ENCODE measurements around the gene SLC31A2.
A peak's percentile ranks its signal among the peaks of the same experiment; 100 is the strongest.
"Not testable (repeated sequence)": the region's sequence is repeated elsewhere in the genome, so short reads cannot be mapped to it uniquely, and the experiment has no call there.

SLC31A2 gene, protein sequence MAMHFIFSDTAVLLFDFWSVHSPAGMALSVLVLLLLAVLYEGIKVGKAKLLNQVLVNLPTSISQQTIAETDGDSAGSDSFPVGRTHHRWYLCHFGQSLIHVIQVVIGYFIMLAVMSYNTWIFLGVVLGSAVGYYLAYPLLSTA

GRCh38 chr9:113150670-113151611, at the start of gene SLC31A2:
Gene SLC31A2, plus strand, starts transcription at chr9:113151007. Its CDS starts 68 bp downstream, at chr9:113151075.
- DNase-seq: peak; percentile 80 to 98 (median 95)
- intact Hi-C loops (cut with DNase I): loop anchor here (2.0 to 10.0 kb wide), 2 partner anchors 70 to 254 kb away; partner anchors contain the start of genes ALAD, FKBP15 and SLC31A1

- DNase-seq: not testable (repeated sequence)
- intact Hi-C loops (cut with DNase I): loop anchor here (10.0 kb wide), 1 partner anchor 181 kb away; no protein-coding TSS in a partner anchor
Observed at GRCh38 chr9:113105345-113105744, 45.5 kb upstream of the SLC31A2 start.

DNA sequence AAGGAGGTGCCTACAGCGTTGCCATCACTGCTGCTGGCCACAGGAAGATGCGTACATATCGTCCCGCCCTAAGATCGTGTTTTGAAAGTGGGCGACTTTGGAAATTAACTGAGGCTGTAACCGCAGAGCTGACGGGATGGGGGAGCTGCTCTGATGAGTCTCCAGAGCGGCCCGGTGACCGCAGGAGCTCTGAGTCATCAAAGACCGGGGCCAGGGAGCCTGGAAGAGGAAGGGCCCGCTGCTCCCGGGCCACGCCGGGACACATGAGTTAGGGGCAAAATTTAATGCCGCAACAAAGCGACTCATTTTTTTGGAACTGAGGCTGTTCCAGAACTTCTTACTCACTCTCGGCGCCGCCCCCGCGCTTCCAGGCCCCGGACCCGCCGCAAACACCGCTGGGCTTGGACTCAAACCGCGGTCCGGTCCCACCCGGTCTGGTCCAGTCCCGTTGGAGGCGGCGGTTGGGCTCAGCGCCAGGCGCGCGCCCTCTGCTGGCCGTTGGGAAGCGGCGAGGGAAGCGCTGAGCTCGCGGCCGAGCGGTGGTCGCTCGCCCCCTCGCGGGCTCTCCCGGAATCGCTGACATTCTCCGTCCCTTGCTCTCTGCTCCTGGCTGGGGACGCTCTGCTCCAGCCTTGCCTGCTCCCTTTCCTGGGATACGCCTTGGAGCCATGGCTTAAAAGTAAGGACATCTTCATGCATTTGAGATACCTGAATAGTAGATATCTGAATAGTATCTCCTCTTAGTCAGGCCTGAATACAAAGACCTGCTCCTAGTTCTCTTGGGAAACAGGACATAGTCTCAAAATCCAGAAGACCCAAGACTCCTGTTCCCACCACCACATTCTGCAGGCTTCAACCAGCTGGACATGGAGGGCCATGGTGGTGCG, 39.5 kb upstream of the SLC31A2 start:
- intact Hi-C loops (cut with DNase I): not testable (repeated sequence)

DNA sequence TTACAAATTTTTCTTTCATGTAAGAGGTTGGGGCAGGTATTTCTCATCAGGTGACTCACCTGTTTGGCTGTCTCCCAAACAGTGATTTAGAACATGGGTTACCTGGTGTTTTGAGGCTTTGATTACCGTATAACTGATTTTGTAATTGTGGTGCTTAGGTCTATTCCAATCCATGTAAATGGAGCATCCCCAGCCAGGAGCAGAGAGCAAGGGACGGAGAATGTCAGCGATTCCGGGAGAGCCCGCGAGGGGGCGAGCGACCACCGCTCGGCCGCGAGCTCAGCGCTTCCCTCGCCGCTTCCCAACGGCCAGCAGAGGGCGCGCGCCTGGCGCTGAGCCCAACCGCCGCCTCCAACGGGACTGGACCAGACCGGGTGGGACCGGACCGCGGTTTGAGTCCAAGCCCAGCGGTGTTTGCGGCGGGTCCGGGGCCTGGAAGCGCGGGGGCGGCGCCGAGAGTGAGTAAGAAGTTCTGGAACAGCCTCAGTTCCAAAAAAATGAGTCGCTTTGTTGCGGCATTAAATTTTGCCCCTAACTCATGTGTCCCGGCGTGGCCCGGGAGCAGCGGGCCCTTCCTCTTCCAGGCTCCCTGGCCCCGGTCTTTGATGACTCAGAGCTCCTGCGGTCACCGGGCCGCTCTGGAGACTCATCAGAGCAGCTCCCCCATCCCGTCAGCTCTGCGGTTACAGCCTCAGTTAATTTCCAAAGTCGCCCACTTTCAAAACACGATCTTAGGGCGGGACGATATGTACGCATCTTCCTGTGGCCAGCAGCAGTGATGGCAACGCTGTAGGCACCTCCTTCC, 37.9 kb upstream of the SLC31A2 start:
- intact Hi-C loops (cut with DNase I); DNase-seq: not testable (repeated sequence)

More for the DNA sequence above, 39.5 kb upstream of the SLC31A2 start:
- DNase-seq: peak in 15 of 42 donors; percentile 14 to 66 (median 28)

GRCh38 chr9:113118829-113119228, 32.0 kb upstream of the SLC31A2 start:
- DNase-seq; intact Hi-C loops (cut with DNase I): not testable (repeated sequence)

GRCh38 chr9:113125386-113126035, 25.3 kb upstream of the SLC31A2 start:
- intact Hi-C loops (cut with DNase I): no loop called here
- no peak for DNase-seq

DNA sequence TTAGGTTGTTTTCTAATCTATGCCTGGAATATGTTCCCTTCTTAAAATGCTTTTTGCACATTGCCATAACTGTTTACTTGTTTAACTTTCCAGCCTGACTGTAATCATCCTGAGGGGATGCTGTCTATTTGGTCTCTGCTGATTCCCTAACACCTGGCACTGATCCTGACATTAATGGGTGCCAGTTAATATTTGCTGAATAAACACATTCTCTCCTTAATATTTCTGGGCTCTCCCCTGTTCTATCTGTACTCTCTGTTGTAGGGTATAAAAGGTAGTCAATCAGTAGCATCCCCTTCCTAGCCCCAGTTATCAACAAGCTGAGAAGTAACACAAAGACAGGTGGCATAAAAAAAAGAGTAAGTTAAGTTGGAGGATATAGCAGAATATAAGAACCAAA, 21.3 kb upstream of the SLC31A2 start:
- intact Hi-C loops (cut with DNase I): no loop called here
- DNase-seq: no peak

GRCh38 chr9:113129884-113130283, 20.9 kb upstream of the SLC31A2 start:
- peak in 1 of 42 donors; percentile 17 for DNase-seq
- intact Hi-C loops (cut with DNase I): no loop called here

- peak in 13 of 42 donors; percentile 13 to 80 (median 42) for DNase-seq
- intact Hi-C loops (cut with DNase I): no loop called here
Observed at GRCh38 chr9:113131689-113132151, 19.1 kb upstream of the SLC31A2 start.

GRCh38 chr9:113137196-113138168, 13.3 kb upstream of the SLC31A2 start:
- peak in 2 of 42 donors; percentile 11 to 33 for DNase-seq
- intact Hi-C loops (cut with DNase I): no loop called here

DNA sequence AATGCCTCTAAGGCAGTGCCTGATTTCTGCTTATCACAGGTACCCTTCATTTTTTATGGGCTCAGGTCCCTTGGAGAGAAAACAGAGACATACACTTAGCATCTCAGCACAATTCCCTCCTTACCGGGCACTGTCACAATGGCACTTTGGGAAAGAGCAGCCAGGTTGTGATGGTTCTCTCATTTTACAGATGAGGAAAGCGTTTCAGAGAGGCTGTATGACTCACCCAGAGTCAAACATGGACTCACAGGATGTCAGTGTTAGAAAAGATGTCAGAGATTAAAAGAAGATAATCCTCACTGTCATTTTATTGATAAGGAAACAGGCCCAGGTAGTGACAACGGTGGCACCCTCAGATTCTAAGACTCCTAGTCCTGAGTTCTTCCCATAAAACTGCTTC, 12.0 kb upstream of the SLC31A2 start:
- DNase-seq: no peak
- intact Hi-C loops (cut with DNase I): no loop called here

GRCh38 chr9:113139225-113139829, 11.5 kb upstream of the SLC31A2 start:
- intact Hi-C loops (cut with DNase I): no loop called here
- DNase-seq: peak; percentile 46 to 97 (median 90)

- peak in 3 of 42 donors; percentile 29 to 72 (median 55) for DNase-seq
- intact Hi-C loops (cut with DNase I): no loop called here
Observed at GRCh38 chr9:113139953-113140352, 10.9 kb upstream of the SLC31A2 start.

DNA sequence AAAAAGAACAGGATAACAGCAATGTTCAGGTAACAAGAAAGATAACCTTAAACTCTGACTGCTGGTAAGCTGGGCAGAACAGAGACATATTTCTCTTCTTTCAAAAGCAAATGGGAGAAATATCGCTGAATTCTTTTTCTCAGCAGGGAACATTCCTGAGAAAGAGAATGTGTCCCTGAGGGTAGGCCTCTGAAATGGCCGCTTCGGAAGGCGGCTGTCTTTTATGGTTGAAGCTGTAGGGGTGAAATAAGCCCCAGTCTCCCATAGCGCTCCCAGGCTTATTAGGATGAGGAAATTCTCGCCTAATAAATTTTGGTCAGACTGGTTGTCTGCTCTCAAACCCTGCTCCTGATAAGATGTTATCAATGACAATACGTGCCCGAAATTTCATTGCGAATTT, 9.9 kb upstream of the SLC31A2 start:
- intact Hi-C loops (cut with DNase I): not testable (repeated sequence)
- DNase-seq: peak in 1 of 42 donors; percentile 14

DNA sequence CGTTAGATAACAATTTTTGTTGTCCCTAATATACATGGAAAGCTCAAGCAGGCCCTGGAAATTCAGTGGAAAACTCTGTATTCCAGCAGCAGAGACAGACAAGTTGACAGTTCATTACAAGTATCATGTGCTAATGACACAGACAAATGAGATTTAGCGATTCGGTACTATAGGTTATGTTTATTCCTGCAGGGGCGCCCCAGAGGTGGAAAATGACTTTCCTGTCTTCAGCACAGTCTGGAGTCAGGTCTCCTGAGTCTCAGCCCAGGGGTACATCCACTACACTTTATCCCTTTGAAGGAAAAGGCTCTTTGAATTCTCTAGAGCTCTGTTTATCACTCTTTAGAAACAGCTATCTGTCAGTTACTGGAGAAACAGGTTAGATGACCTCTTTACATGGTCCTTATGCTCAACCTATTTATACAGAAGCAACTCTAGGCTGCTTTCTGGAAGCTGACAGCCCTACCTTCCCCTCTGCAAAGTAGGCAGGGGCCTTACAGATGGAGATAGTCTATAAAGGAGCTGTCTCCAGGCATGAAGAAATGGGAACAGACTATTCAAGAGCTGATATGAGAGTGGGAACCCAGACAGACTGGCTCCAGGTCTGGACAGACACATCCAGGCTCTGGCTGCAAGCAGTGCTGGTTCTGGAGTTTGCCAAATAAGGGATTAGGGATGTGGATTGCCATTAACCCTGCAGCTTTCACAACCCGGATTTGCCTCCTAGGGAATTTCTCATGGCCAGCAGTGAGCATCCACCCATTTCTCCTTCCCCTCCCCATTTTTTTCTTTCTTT, 7.2 kb upstream of the SLC31A2 start:
- peak in 1 of 42 donors; percentile 21 for DNase-seq
- intact Hi-C loops (cut with DNase I): no loop called here

Measured in head of caudate nucleus (tissue), 42 donors.